Omental fat pad (tissue), 4 donors: ENCODE results near the gene EN2. TPM values are rescaled to one million over a fixed set of nuclear protein-coding genes. Genes with fewer than 3 reads are reported as not detected.

Experiments used
- ATAC-seq: fragments of 150-250 bp; one replicate; pipeline ENCODE4 v1.9.1; 2016; ENCODE audit warnings: mild to moderate bottlenecking, moderate library complexity; ENCODE audit not compliant: low FRiP score
- DNase-seq: peaks from one replicate; pipeline ENCODE4 v3.0.0-alpha.2; 2019; ENCODE audit warnings: low spot score
- total RNA-seq, 4 donors: library from RNA; depleted of rRNA; stranded (reverse); fragments of >200 nt; gene quantifications; one replicate each; pipeline ENCODE4 v1.1.0, GENCODE V29; 2016
- TF ChIP-seq, protein P1 (sequence below), 3 donors: fragments of 450-650 bp; IDR thresholded peaks; one replicate each; pipeline ENCODE4 v1.5.1; 2016 to 2017; ENCODE audit warnings: antibody characterized with exemption in 3 of 3, mild to moderate bottlenecking in 3 of 3, moderate library complexity in 2 of 3

Gene EN2
- total RNA-seq, 4 donors from 2014 or later, result 0.09 to 0.12 TPM; not detected in 2

DNA sequence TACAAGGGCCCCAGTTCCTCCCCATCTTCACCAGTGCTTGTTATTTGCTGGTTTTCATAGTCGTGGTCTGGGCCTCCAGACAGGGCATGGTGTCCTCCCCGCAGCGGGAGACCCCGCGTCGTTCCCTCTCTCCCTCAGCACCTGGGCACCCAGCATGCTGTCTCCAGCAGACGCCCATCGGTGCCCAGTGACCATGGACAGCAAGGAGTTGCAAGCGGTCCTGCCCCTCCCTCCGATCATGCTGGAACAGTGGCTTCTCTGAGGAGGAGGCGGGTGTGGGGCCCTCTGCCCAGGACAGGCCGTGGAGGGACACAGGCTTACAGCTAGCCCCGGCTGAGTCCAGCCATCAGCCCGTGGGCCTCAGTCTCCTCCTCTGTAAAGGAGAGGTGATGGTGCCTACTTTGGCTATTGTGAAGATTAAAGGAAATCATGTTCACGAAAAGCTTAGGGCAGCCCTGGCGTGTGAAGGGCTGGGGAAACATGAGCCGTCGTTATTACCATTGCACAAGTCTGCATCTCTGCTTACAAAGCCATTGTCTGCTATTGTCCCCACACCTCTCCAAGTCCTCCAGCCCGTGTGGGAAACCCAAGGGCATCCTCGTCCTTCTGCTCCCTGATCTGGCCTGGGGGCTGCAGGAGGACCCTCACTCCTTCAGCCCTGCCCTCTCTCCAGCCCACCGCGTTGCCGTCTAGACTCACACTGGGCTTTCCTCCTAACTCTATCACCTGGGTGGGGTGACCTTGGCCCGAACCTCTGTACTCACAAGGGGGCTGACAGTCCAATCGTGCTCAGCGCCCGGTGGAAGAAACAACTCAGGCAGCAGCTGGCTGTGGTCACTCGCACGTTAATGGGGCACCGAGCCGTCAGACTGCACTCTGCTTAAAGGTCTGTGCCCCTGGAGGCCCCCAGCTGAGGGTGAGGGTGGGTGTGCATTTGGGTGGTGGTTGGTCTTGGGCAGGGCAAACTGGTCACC is 29.9 kb downstream of the EN2 start:
- DNase-seq, result no peak
- ATAC-seq, result no peak
- TF ChIP-seq, protein P1, sequence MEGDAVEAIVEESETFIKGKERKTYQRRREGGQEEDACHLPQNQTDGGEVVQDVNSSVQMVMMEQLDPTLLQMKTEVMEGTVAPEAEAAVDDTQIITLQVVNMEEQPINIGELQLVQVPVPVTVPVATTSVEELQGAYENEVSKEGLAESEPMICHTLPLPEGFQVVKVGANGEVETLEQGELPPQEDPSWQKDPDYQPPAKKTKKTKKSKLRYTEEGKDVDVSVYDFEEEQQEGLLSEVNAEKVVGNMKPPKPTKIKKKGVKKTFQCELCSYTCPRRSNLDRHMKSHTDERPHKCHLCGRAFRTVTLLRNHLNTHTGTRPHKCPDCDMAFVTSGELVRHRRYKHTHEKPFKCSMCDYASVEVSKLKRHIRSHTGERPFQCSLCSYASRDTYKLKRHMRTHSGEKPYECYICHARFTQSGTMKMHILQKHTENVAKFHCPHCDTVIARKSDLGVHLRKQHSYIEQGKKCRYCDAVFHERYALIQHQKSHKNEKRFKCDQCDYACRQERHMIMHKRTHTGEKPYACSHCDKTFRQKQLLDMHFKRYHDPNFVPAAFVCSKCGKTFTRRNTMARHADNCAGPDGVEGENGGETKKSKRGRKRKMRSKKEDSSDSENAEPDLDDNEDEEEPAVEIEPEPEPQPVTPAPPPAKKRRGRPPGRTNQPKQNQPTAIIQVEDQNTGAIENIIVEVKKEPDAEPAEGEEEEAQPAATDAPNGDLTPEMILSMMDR (IDR thresholded peaks at IDR 0.05), result no peak

DNA sequence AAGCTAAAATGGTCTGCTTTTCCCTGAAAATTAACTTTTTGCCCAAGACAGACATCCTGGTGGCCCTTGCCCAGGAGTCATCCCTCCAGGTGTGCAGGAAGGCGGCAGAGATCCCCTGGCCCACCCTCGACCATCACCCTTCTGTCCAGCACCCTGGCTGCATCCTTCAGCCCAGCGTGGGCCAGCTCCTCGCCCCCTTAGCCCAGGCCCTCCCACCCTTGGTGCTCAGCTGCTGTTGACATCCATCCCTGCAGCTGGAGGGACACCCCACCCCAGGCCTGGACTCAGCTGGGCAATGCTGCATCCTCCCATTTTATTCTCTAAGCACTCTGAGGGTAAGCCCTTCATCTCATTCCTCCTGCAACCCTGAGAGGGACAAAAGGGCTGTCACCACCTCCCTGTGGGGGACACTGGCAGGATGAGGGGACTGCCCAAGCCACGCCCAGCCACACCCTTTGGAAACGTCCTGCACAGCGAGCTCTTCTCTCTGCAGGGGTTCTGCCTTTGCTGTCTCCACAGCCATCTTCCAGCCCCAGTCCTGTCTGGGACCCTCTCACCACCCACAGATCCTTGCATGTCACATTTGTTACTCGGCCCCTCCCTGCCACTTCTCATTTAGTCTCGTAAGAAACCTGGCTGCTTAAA is 30.7 kb downstream of the EN2 start:
- no peak for DNase-seq
- ATAC-seq, result no peak
- TF ChIP-seq, protein P1 (IDR thresholded peaks at IDR 0.05), result no peak

DNA sequence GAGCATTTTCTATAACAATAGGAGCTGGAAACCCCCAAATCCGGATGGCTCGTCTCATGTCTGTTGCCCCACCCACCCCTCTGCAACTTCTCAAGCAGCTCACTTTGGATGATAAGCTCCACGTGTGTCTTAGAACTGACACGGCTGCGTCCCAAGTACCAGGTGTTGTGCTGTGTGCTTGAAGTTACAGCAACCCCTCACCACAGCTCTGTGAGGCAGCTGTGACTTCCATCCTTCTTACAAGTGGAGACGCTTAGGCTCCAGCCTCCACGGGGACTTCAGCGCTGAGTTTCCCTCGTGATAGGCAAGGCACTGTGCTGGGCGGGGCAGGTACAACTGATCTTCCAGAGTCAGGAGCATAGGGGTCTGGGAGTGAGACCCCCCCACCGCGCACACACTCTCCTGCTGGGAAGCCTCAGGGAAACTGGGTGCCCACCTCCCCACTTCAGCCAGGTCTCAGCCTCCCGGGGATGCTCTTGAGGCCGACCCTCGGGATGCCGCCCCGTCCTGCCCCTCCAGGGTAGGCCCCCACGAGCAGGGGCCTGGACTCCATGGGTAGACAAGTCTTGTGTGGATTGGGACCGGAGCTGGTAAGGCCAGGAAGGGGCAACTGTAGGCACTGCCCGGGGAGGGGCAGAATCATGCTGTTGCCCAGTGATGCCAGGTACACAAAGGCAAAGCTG is 31.4 kb downstream of the EN2 start:
- DNase-seq, result no peak
- no peak for ATAC-seq
- TF ChIP-seq, protein P1 (IDR thresholded peaks at IDR 0.05), result no peak

DNA sequence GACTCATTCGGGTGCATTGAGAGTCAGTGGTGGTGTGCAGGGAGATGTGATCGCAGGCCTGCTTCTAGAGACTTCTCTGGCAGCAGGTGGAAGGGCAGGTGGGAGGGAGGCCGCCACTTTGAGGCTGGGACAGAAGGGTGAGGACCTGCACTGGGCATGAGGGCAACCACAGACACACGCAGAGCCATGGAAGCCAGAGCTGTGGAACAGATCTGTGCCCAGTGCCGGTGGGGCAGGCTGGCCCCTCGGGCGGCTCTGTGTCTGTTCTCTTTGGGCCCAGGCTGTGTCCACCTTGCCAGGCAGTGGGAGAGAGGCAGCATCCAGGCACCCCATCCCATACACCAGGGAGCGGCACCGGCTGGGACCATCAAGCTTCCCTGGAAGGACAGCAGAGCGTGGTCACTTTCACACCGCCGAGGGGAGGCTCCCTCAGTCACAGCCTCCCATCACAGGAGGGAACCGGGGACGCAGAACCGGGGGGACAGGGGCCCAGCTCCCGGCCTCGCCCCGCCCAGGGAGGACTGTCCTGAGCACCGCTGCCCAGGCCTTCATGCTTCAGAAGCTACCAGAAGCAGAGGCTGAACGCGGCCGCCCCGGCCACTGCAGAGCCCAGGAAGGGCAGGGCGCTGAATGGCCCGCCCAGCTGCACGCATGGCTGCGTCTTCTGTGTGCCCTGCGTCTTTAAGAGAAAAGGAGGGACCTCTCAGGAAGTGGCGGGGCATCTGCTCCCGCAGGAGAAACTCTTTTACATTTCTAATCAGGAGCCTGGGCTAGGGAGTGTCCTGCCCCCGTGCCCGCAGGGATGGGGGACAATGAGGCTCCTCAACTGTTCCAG is 32.1 kb downstream of the EN2 start:
- TF ChIP-seq, protein P1 (IDR thresholded peaks at IDR 0.05), result no peak
- ATAC-seq, result no peak
- DNase-seq, result no peak

DNA sequence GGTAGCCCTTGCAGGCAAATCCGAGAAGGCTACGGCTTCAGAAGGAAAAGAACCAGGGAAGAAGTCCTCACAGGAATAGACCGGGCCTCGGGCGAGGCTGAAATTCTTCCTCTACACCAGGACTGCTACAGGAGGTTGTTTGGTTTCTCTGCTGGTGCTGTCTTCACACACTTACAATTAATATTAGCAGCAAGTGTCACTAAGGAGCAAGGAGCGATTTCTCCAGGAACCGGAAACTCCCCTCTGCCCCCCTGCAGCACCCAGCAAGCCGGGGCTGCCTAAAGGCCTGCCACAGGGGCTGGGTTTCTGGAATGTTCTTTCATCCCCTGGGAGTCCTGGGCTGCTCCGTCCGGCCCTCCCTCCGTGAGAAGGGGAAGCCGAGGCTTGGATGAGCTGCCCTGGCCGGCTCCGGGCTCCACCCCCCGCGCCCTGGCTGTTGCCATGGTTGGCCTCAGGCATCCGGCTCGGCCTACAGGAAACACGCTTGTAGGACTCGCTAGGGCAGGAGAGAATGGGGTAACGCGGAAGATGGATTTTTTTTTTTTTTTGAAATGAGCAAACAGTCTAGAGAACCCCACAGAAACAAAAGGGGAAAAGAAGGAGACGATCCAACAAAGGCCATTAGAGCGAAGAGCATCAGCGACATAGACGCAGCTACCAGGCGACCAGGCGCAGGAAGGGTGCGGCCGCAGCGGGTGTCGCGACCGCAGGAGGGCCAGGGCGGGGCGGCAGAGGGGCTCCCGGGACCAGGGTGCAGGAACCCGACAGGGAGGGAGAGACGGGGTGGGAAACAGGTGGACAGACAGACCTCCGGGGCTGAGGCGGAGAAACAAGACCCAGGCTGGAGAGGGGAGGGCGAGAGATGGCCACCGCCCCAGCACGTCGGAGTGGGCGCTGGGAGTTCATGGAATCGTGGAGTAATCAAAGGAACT is 33.0 kb downstream of the EN2 start:
- ATAC-seq (peak; percentile 52), DNase-seq (no peak)
- TF ChIP-seq, protein P1 (IDR thresholded peaks at IDR 0.05), result no peak
